GM12873 (cell line): ENCODE data around the gene SLC4A4.

Source experiments
- TF ChIP-seq, protein P1 (sequence below): IDR thresholded peaks from 2 replicates; pipeline ENCODE4 v1.5.1; 2012; ENCODE audit warnings: low read depth, mild to moderate bottlenecking, moderate library complexity, low read length, control low read depth; ENCODE audit not compliant: insufficient read depth; ENCODE audit errors: missing control alignments

Gene SLC4A4

DNA sequence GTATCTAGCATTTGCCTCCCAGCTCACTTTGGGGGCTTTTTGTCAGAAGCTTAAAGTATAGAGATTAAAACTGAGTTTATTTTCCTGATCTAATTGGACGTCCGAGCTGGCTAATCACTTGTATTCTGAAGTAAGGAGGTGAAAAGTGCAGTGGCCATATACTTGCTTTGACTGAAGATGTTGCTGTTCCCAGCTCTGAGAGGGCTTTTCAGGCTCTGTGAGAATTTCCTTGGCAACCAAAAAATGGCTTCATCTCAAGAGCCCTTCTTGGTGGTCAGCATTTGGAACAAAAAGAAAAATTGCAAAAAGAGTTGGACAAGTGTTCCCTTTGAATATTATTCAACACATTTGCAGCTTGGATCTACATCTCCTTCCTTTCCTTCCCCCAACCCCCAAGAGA lies 67.0 kb downstream of the SLC4A4 start:
- TF ChIP-seq, protein P1, sequence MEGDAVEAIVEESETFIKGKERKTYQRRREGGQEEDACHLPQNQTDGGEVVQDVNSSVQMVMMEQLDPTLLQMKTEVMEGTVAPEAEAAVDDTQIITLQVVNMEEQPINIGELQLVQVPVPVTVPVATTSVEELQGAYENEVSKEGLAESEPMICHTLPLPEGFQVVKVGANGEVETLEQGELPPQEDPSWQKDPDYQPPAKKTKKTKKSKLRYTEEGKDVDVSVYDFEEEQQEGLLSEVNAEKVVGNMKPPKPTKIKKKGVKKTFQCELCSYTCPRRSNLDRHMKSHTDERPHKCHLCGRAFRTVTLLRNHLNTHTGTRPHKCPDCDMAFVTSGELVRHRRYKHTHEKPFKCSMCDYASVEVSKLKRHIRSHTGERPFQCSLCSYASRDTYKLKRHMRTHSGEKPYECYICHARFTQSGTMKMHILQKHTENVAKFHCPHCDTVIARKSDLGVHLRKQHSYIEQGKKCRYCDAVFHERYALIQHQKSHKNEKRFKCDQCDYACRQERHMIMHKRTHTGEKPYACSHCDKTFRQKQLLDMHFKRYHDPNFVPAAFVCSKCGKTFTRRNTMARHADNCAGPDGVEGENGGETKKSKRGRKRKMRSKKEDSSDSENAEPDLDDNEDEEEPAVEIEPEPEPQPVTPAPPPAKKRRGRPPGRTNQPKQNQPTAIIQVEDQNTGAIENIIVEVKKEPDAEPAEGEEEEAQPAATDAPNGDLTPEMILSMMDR, result no peak

DNA sequence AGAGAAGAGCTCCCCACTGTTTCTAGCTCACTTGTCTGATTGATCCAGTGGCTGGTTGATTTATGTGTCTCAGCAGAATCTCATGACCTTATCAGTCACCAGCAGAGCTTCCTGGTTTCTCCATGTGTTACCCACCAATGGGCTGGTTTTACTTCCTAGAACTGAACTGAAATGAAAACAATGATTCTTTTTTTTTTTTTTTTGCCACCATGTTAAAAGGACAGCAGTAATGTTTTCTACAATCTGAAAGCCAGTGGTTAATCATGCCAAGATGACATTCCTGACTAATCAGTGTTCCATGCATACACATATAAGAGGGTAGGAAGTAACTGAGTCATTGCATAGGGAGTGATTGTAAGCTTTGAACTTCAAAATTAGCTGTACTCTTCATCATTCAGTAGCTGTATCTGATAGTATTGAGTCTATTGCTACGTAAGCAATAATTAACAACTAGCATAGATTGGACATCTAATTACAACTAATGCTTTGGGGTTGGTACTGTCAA lies 67.7 kb downstream of the SLC4A4 start:
- TF ChIP-seq, protein P1, result no peak

DNA sequence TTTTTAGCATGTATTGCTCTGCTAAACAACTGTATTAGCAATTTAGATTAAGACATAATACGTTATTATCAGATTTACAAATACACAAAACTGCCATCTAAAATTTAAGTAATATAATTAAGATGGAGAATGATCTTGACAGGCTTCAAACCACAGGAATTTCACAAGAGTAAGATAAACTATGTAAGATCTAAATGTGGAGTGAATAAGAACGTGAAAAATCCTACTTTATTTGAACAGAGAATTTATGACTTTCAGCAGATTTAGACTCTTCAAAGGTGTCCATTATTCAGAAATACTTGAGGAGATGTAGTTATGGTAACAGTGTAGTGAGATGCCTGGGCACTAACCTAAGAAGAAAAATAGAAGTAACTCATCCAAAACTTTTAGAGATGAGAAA lies 73.2 kb downstream of the SLC4A4 start:
- TF ChIP-seq, protein P1, result no peak

DNA sequence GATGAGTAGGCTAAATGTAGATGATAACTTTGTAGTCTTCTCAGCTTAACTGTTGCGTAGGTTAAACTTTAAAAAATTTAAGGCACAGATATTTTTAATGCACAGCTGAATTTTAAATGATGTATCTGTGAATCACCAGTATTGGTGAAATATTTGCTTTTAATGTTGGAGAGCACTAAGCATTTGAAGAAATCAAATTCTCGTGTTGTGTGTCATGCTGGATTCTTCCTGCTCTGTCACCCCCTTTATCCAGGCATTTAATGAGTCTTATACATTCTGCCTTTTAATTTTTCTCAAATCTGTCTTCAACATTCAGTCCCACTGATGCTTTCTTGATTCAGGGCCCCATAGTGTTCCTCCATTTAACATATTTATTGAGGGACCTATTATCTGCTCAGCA lies 76.7 kb downstream of the SLC4A4 start:
- TF ChIP-seq, protein P1, result no peak

DNA sequence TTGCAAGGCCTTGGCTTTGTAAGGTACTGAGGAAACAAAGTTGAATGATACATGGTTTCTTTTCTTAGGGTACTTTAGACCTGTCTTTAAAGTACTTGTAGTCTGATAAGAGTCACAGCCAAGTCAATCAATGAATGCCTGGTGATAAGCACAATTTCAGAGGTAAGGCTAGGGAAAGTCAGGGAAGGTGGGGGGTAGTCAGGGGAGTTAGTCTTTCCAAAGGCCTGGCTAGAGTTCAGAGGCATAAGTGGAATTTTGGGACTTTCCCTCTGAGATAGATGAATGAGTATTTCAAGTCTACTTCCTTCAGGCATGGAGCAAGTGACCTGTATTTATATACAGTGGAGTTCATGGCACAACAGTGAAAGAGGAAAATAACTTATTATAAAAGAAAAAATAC lies 78.3 kb downstream of the SLC4A4 start:
- TF ChIP-seq, protein P1, result no peak

DNA sequence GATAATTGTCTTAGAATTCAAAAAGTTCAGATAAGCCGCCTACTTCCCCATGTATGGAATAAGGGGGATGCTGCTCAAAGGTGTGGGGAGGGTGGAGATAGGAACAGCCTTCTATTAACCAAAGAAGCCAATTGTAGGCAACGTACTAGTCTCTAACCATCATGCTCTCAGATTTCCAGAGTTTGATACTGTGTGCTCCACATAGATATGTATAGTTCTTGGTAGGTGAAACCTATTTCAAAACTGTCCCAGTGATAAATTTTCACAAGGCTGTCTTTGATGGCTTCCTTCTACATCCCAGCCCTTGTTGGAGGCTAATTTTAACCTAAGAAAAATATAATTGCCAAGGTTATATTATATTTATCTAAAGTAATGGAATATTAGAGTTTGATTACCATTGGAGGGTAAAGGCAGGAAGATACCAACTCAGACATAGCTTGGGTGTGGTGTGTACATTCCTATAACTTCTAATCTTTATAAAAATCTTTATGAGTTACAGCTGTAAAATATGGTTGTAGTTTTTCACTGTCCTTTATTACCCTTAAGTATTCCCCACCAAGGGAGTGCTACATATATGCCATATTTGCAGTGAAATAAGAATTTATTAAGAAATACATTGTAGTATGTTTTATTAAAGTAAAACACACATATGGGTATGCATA lies 87.7 kb downstream of the SLC4A4 start:
- TF ChIP-seq, protein P1, result no peak

DNA sequence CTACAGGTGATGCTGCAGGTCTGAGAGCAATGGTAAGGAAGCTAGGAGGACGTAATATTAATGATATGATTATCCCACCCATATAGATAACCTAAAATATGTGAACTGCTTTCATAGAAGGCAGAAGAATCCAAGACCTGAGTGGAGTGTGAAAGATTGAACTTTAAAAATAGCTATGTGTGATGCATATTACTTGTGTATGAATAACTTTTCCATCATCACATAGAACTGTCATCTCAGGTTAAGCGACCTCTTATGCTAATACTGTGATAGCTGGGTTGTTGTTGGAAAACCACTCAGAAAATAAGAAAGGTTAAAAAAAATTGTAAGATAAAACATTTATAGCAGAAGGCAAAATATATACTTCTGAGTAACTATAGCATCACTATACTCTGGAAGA lies 90.3 kb downstream of the SLC4A4 start:
- TF ChIP-seq, protein P1, result no peak
